ENCODE data around the gene CFAP58.
A peak's percentile ranks its signal among the peaks of the same experiment; 100 is the strongest.
"Not testable (repeated sequence)": the region's sequence is repeated elsewhere in the genome, so short reads cannot be mapped to it uniquely, and the experiment has no call there.

The CFAP58 gene

DNA sequence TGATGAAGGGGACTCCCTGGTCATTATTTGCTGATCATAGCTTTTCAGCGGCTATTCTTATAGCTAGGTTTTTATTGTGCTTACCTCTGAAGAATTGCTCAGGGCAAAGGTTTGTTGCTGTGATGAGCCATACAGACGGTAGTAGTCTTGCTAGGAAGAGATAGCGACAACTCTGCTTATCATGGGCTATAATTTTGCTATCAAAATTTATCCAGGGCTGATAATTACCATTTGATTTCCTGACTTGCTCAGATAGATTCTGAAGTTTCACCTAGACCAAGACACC lies 103.9 kb downstream of the CFAP58 start:
- Histone ChIP-seq H3K27me3 (ENCODE audit: insufficient read depth, low read depth) (no peaks in the 10 kb centered on the region), H3K4me3 (IDR thresholded peaks at IDR 0.05; ENCODE audit: insufficient read depth, low read depth, low read length) (no peak overlapping the region), H3K4me2 (peak overlapping the region; percentile 58; the same call in 1 of the 2 replicates), H4K20me1 (ENCODE audit: insufficient read depth) (no peaks in the 10 kb centered on the region), H2AFZ (ENCODE audit: low read depth) (peak overlapping the region; percentile 33; the same call in 1 of the 2 replicates), H3K79me2 (ENCODE audit: insufficient read depth, low read depth) (no peaks in the 10 kb centered on the region), H3K27ac (peak overlapping the region; percentile 70), H3K4me1 (ENCODE audit: low read depth, poor library complexity, severe bottlenecking) (peaks cover 41% of the 10 kb centered on the region), H3K9ac (no peak overlapping the region), H3K36me3 (ENCODE audit: insufficient read depth) (no peaks in the 10 kb centered on the region)
- TF ChIP-seq, protein P1, sequence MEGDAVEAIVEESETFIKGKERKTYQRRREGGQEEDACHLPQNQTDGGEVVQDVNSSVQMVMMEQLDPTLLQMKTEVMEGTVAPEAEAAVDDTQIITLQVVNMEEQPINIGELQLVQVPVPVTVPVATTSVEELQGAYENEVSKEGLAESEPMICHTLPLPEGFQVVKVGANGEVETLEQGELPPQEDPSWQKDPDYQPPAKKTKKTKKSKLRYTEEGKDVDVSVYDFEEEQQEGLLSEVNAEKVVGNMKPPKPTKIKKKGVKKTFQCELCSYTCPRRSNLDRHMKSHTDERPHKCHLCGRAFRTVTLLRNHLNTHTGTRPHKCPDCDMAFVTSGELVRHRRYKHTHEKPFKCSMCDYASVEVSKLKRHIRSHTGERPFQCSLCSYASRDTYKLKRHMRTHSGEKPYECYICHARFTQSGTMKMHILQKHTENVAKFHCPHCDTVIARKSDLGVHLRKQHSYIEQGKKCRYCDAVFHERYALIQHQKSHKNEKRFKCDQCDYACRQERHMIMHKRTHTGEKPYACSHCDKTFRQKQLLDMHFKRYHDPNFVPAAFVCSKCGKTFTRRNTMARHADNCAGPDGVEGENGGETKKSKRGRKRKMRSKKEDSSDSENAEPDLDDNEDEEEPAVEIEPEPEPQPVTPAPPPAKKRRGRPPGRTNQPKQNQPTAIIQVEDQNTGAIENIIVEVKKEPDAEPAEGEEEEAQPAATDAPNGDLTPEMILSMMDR (conservative IDR thresholded peaks at IDR 0.05; ENCODE audit: low read depth, low read length): no peak

DNA sequence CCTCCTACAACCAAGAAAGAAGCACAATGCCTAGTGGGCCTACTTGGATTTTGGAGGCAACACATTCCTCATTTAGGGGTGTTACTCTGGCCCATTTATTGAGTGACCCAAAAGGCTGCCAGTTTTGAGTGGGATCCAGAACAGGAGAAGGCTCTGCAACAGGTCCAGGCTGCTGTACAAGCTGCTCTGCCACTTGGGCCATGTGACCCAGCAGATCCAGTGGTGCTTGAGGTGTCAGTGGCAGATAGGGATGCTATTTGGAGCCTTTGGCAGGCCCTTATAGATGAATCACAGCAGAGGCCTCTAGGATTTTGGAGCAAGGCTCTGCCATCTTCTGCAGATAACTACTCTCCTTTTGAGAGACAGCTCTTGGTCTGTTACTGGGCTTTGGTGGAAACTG lies 111.9 kb downstream of the CFAP58 start:
- not testable (repeated sequence) for H3K4me3 ChIP-seq (IDR thresholded peaks at IDR 0.05; ENCODE audit: insufficient read depth, low read depth, low read length); H4K20me1 ChIP-seq (ENCODE audit: insufficient read depth); H3K79me2 ChIP-seq (ENCODE audit: insufficient read depth, low read depth); H3K27ac ChIP-seq; H2AFZ ChIP-seq (ENCODE audit: low read depth); H3K9ac ChIP-seq; H3K4me2 ChIP-seq; H3K27me3 ChIP-seq (ENCODE audit: insufficient read depth, low read depth); H3K4me1 ChIP-seq (ENCODE audit: low read depth, poor library complexity, severe bottlenecking); H3K36me3 ChIP-seq (ENCODE audit: insufficient read depth)

GRCh38 chr10:104468818-104469217 lies 115.2 kb downstream of the CFAP58 start:
- not testable (repeated sequence) for H2AFZ ChIP-seq (ENCODE audit: low read depth); H3K36me3 ChIP-seq (ENCODE audit: insufficient read depth); H3K27ac ChIP-seq; H3K9ac ChIP-seq; H3K79me2 ChIP-seq (ENCODE audit: insufficient read depth, low read depth); H4K20me1 ChIP-seq (ENCODE audit: insufficient read depth); H3K27me3 ChIP-seq (ENCODE audit: insufficient read depth, low read depth); H3K4me3 ChIP-seq (IDR thresholded peaks at IDR 0.05; ENCODE audit: insufficient read depth, low read depth, low read length); H3K4me2 ChIP-seq
- H3K4me1 ChIP-seq (ENCODE audit: low read depth, poor library complexity, severe bottlenecking): peaks cover 11% of the 10 kb centered on the region

DNA sequence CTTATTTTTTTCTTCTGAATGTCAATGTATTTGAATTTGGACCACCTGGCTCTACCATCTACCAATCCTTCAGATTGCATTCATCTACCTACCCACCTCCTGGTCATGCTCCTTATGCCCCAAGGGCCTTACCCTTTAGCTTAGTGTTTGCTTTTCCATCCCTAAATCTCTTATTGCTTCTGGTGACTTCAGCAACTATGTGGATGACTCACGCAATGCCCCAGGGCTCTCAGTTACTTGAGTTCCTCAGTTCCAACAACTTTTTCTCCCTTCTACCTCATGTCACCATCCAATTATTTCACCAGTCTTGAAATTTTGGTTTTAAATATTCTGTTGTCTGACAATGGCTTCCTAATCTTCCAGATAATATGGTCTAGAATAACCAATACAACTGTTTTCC lies 118.9 kb downstream of the CFAP58 start:
- no peaks in the 10 kb centered on the region for H3K36me3 ChIP-seq (ENCODE audit: insufficient read depth)

GRCh38 chr10:104472957-104473745 lies 119.5 kb downstream of the CFAP58 start:
- Histone ChIP-seq H3K9ac (no peak overlapping the region), H3K27ac (no peak overlapping the region), H3K4me2 (no peak overlapping the region), H3K4me1 (ENCODE audit: low read depth, poor library complexity, severe bottlenecking) (peaks cover 16% of the 10 kb centered on the region), H3K36me3 (ENCODE audit: insufficient read depth) (no peaks in the 10 kb centered on the region), H2AFZ (ENCODE audit: low read depth) (no peak overlapping the region), H3K79me2 (ENCODE audit: insufficient read depth, low read depth) (no peaks in the 10 kb centered on the region), H4K20me1 (ENCODE audit: insufficient read depth) (no peaks in the 10 kb centered on the region), H3K4me3 (IDR thresholded peaks at IDR 0.05; ENCODE audit: insufficient read depth, low read depth, low read length) (no peak overlapping the region), H3K27me3 (ENCODE audit: insufficient read depth, low read depth) (no peaks in the 10 kb centered on the region)
- TF ChIP-seq, protein P1 (conservative IDR thresholded peaks at IDR 0.05; ENCODE audit: low read depth, low read length): no peak

More for the DNA sequence above, 118.9 kb downstream of the CFAP58 start:
- TF ChIP-seq, protein P1 (conservative IDR thresholded peaks at IDR 0.05; ENCODE audit: low read depth, low read length): no peak
- Histone ChIP-seq H3K4me2 (no peak overlapping the region), H3K4me3 (IDR thresholded peaks at IDR 0.05; ENCODE audit: insufficient read depth, low read depth, low read length) (no peak overlapping the region), H3K79me2 (ENCODE audit: insufficient read depth, low read depth) (no peaks in the 10 kb centered on the region), H3K9ac (no peak overlapping the region), H2AFZ (ENCODE audit: low read depth) (no peak overlapping the region), H3K27ac (no peak overlapping the region), H3K4me1 (ENCODE audit: low read depth, poor library complexity, severe bottlenecking) (peaks cover 16% of the 10 kb centered on the region), H4K20me1 (ENCODE audit: insufficient read depth) (no peaks in the 10 kb centered on the region), H3K27me3 (ENCODE audit: insufficient read depth, low read depth) (no peaks in the 10 kb centered on the region)
